K562 (cell line): Measurements from ENCODE around the gene USP20. TPM values are rescaled to one million over a fixed set of nuclear protein-coding genes. Genes with fewer than 3 reads are reported as not detected.
A peak's percentile ranks its signal among the peaks of the same experiment; 100 is the strongest.

Source experiments
- ELF1 ChIP-seq: fragments of 200-800 bp; sonication (Bioruptor generic); IDR thresholded peaks from 2 replicates; pipeline ENCODE4 v1.6.1; 2016; ENCODE audit warnings: missing genetic modification characterization, missing compliant biosample characterization
- KAT2B ChIP-seq: IDR thresholded peaks from one replicate; pipeline ENCODE4 v1.6.1; 2012; ENCODE audit warnings: low read depth, mild to moderate bottlenecking, control low read depth, inconsistent platforms, low read length, moderate library complexity
- MCM3 ChIP-seq: fragments of 450-650 bp; IDR thresholded peaks from 2 replicates; pipeline ENCODE4 v1.6.1; 2016
- MTA1 ChIP-seq: fragments of 450-650 bp; IDR thresholded peaks from 2 replicates; pipeline ENCODE4 v1.6.1; 2017; ENCODE audit warnings: borderline replicate concordance
- NFRKB ChIP-seq: fragments of 450-650 bp; IDR thresholded peaks from 2 replicates; pipeline ENCODE4 v1.6.1; 2016; ENCODE audit warnings: low read depth
- PHB2 ChIP-seq: fragments of 450-650 bp; IDR thresholded peaks from 2 replicates; pipeline ENCODE4 v1.6.1; 2017; ENCODE audit warnings: low read depth
- SIX5 ChIP-seq, 2 experiments: IDR thresholded peaks; 2 replicates each; pipeline ENCODE4 v1.6.1; 2011; ENCODE audit warnings: low read length in 2 of 2, borderline replicate concordance in 1 of 2, low read depth in 1 of 2, mild to moderate bottlenecking in 1 of 2, moderate library complexity in 1 of 2; ENCODE audit not compliant: insufficient read depth in 1 of 2
- SRSF1 ChIP-seq: fragments of 200-400 bp; formaldehyde crosslinking; IDR thresholded peaks from 2 replicates; pipeline ENCODE4 v1.6.1; 2017; ENCODE audit warnings: mild to moderate bottlenecking, low read depth, low read length, moderate library complexity
- STAG1 ChIP-seq: sonication (generic); formaldehyde crosslinking; IDR thresholded peaks from 2 replicates; pipeline ENCODE4 v1.5.0; 2020; ENCODE audit warnings: missing genetic modification reagents, borderline replicate concordance
- TAF1 ChIP-seq: IDR thresholded peaks from 2 replicates; pipeline ENCODE4 v1.6.1; 2011; ENCODE audit warnings: mild to moderate bottlenecking, low read length, moderate library complexity; ENCODE audit not compliant: insufficient read depth, control insufficient read depth, severe bottlenecking; ENCODE audit errors: extremely low read depth
- ZNF165 ChIP-seq: fragments of 250-450 bp; sonication (Bioruptor Pico); IDR thresholded peaks from 2 replicates; pipeline ENCODE4 v1.4.0; 2020; ENCODE audit warnings: borderline replicate concordance
- ZNF224 ChIP-seq: sonication (generic); formaldehyde crosslinking; IDR thresholded peaks from 2 replicates; pipeline ENCODE4 v1.8.0; 2022; ENCODE audit warnings: mild to moderate bottlenecking, missing genetic modification reagents
- ZNF445 ChIP-seq: fragments of 250-450 bp; sonication (Bioruptor Pico); IDR thresholded peaks from 2 replicates; pipeline ENCODE4 v1.4.0; 2020; ENCODE audit warnings: low read depth, mild to moderate bottlenecking, moderate library complexity
- ZNF77 ChIP-seq: fragments of 250-450 bp; sonication (Bioruptor Pico); IDR thresholded peaks from 2 replicates; pipeline ENCODE4 v1.5.0; 2020
- polyA plus RNA-seq, 8 experiments: library from polyadenylated mRNA; depleted of rRNA in 4 of 8; stranded (reverse) in 5 of 8; unstranded in 3 of 8; fragments of >200 nt; fragmentation: Nextera tagmentation in 2 of 8; fragmentation: Illumina TruSeq in 1 of 8; extraction: Ambion mirVana in 2 of 8; extraction: Trizol in 1 of 8; gene quantifications; 2 replicates each; pipeline versions ENCODE4 v1.2.1 to v1.2.3, GENCODE V29; 2011 to 2014; ENCODE audit warnings: inconsistent platforms in 1 of 8, missing spikeins in 1 of 8
- total RNA-seq, 7 experiments: library from RNA; depleted of rRNA in 6 of 7; stranded (reverse); fragments of >200 nt in 6 of 7; fragmentation: Illumina TruSeq in 2 of 7; extraction: Trizol in 2 of 7; gene quantifications; 2 replicates each; pipeline versions ENCODE4 v1.2.1 to v1.2.3, GENCODE V29; 2011 to 2021; ENCODE audit warnings: low replicate concordance in 1 of 7
- TF ChIP-seq, protein P1 (sequence below): fragments of 450-650 bp; formaldehyde crosslinking; IDR thresholded peaks from 2 replicates; pipeline ENCODE4 v1.4.0; 2022; ENCODE audit warnings: mild to moderate bottlenecking, moderate library complexity
- TF ChIP-seq, protein P2 (sequence below), 2 experiments: fragments of 450-650 bp; formaldehyde crosslinking in 1 of 2; IDR thresholded peaks; 2 replicates each; pipeline versions ENCODE4 v1.4.0 to v1.6.1; 2014 to 2020; ENCODE audit warnings: mild to moderate bottlenecking in 2 of 2, borderline replicate concordance in 1 of 2, low read depth in 1 of 2
- TF ChIP-seq, protein P3 (sequence below): fragments of 250-450 bp; sonication (Bioruptor Pico); IDR thresholded peaks from 2 replicates; pipeline ENCODE4 v1.5.0; 2021

The USP20 gene
- total and polyA plus RNA-seq, 9 of the 15 experiments (the other 6 are each of a cell fraction or from before 2014, with no cell fraction given) = 1.9 to 136 (median 49.1) TPM

DNA sequence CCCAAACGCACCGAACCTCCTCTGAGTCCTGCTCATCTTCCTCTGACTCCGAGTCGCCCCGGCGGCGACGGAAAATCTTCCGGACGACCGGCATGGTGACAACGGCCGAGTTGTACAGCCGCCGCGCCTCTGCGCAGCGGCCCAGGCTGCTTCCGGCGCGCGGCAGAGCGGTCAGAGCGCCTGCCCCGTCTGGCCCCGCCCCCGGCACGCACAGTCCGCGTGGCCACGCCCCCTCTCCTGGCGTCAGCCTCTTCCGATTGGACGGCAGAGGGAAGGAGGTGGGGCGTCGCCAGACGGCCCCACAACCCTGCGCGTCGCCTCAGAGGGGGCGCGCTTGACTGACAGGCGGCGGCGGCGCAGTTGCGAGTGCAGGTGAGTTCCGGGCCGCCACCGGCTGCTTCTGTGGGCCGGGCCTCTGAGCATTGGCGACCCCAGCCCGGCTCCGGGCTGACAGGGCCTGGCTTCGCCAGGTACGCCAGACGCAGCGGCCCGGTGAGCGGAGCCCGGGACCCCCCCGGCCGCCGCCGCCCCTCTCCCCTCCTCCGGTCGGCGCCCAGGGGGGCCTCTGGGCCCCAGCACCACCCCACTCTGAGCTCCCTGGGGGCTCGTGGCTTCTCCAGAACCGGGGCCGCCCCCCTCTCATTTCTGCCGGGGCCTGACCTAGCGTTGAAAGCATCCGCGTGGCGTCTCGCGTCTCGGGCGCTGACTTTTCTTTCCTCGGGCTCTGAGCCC is at the start of gene USP20, which contains the start of gene C9orf78 (continued):
- TF ChIP-seq, protein P1, sequence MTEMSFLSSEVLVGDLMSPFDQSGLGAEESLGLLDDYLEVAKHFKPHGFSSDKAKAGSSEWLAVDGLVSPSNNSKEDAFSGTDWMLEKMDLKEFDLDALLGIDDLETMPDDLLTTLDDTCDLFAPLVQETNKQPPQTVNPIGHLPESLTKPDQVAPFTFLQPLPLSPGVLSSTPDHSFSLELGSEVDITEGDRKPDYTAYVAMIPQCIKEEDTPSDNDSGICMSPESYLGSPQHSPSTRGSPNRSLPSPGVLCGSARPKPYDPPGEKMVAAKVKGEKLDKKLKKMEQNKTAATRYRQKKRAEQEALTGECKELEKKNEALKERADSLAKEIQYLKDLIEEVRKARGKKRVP (CRISPR knock-in tag) = no peak
- TF ChIP-seq STAG1 (CRISPR knock-in tag) (no peak), SIX5 (IDR thresholded peaks at IDR 0.05; ENCODE audit: borderline replicate concordance in 1 of 2, insufficient read depth in 1 of 2, low read depth in 1 of 2, low read length in 2 of 2) (peak; percentile 31 to 32; a peak in 2 of 4 replicates), ZNF224 (CRISPR knock-in tag) (0 out of 2 replicates have a peak, but pooled peaks have one; percentile 24), MTA1 (peak; percentile 98), MCM3 (no peak), NFRKB (0 out of 2 replicates have a peak, but pooled peaks have one; percentile 3), ZNF165 (CRISPR knock-in tag) (0 out of 2 replicates have a peak, but pooled peaks have one; percentile 29), ELF1 (no peak), PHB2 (no peak), ZNF445 (no peak), TAF1 (peak; percentile 88), SRSF1 (no peak), ZNF77 (no peak), KAT2B (no peak)
- TF ChIP-seq, protein P2, sequence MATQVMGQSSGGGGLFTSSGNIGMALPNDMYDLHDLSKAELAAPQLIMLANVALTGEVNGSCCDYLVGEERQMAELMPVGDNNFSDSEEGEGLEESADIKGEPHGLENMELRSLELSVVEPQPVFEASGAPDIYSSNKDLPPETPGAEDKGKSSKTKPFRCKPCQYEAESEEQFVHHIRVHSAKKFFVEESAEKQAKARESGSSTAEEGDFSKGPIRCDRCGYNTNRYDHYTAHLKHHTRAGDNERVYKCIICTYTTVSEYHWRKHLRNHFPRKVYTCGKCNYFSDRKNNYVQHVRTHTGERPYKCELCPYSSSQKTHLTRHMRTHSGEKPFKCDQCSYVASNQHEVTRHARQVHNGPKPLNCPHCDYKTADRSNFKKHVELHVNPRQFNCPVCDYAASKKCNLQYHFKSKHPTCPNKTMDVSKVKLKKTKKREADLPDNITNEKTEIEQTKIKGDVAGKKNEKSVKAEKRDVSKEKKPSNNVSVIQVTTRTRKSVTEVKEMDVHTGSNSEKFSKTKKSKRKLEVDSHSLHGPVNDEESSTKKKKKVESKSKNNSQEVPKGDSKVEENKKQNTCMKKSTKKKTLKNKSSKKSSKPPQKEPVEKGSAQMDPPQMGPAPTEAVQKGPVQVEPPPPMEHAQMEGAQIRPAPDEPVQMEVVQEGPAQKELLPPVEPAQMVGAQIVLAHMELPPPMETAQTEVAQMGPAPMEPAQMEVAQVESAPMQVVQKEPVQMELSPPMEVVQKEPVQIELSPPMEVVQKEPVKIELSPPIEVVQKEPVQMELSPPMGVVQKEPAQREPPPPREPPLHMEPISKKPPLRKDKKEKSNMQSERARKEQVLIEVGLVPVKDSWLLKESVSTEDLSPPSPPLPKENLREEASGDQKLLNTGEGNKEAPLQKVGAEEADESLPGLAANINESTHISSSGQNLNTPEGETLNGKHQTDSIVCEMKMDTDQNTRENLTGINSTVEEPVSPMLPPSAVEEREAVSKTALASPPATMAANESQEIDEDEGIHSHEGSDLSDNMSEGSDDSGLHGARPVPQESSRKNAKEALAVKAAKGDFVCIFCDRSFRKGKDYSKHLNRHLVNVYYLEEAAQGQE (IDR thresholded peaks at IDR 0.05; ENCODE audit: borderline replicate concordance) = peak; percentile 37; the same call in 1 of the 2 replicates
- TF ChIP-seq, protein P2 (CRISPR knock-in tag; IDR thresholded peaks at IDR 0.05; ENCODE audit: low read depth) = peak; percentile 64
- TF ChIP-seq, protein P3, sequence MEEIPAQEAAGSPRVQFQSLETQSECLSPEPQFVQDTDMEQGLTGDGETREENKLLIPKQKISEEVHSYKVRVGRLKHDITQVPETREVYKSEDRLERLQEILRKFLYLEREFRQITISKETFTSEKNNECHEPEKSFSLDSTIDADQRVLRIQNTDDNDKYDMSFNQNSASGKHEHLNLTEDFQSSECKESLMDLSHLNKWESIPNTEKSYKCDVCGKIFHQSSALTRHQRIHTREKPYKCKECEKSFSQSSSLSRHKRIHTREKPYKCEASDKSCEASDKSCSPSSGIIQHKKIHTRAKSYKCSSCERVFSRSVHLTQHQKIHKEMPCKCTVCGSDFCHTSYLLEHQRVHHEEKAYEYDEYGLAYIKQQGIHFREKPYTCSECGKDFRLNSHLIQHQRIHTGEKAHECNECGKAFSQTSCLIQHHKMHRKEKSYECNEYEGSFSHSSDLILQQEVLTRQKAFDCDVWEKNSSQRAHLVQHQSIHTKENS = no peak
